GM12865 (cell line): ENCODE data around the gene NOTCH1.

Source experiments
- DNase-seq: peaks from one replicate; pipeline ENCODE4 v3.0.0; 2010; ENCODE audit warnings: low read depth
- H3K4me3 ChIP-seq: 2 replicates; pipeline ENCODE4 v1.5.1; 2011; ENCODE audit warnings: mild to moderate bottlenecking, low read depth, low read length, control low read depth
- TF ChIP-seq, protein P1 (sequence below): IDR thresholded peaks from 2 replicates; pipeline ENCODE4 v1.5.1; 2011; ENCODE audit warnings: low read length, control low read depth, low read depth, inconsistent platforms; ENCODE audit not compliant: insufficient read depth; ENCODE audit errors: missing control alignments

NOTCH1 gene

DNA sequence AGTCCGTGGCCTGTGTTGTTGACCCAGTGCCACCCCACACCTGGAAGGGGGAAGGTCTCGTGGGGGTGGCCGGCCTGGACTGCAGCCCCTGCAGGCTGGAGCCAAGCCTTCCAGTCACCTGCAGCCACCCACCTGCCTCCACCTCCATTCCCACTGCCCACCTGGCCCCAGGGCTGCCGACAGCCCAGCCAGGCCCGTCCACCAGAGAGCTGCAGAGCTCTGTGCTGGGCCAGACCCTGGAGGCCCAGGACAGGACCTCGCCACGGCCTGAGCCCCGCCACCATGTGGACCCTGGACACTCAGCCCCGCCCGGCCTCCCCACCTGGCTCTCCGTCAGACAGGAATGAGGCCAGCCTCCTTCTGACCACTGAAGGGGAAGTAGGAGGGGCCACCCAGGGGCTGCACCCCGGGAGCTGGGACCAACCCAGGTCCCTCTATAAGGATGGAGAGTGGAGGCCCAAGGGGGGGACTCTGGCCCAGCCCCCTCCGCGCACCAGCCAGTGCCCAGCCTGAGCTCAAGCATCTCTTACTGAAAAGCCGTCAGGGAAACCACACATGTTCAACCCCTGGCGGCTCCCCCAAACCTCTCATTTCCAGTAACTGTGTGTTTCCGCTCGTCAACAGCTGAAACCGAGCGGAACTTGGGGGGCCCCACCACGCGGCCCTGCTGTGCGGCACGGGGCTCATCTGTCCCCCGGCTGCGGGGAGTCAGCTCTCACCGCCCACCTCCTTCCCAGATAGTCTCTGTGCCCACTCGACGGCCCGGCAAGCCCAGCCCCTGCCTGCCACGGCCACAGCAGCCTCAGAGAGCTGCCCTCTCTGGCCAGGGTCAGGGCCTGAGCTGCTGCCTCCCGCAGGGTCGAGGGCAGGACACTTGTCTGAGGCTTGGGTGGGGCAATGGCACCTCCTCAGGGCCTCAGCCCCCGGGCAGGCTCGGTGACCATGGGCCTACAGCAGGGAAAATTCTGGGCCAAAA is 12.8 kb downstream of the NOTCH1 start:
- TF ChIP-seq, protein P1, sequence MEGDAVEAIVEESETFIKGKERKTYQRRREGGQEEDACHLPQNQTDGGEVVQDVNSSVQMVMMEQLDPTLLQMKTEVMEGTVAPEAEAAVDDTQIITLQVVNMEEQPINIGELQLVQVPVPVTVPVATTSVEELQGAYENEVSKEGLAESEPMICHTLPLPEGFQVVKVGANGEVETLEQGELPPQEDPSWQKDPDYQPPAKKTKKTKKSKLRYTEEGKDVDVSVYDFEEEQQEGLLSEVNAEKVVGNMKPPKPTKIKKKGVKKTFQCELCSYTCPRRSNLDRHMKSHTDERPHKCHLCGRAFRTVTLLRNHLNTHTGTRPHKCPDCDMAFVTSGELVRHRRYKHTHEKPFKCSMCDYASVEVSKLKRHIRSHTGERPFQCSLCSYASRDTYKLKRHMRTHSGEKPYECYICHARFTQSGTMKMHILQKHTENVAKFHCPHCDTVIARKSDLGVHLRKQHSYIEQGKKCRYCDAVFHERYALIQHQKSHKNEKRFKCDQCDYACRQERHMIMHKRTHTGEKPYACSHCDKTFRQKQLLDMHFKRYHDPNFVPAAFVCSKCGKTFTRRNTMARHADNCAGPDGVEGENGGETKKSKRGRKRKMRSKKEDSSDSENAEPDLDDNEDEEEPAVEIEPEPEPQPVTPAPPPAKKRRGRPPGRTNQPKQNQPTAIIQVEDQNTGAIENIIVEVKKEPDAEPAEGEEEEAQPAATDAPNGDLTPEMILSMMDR, result no peak
- DNase-seq, result peak; percentile 57
- no peak overlapping the region for H3K4me3 ChIP-seq

DNA sequence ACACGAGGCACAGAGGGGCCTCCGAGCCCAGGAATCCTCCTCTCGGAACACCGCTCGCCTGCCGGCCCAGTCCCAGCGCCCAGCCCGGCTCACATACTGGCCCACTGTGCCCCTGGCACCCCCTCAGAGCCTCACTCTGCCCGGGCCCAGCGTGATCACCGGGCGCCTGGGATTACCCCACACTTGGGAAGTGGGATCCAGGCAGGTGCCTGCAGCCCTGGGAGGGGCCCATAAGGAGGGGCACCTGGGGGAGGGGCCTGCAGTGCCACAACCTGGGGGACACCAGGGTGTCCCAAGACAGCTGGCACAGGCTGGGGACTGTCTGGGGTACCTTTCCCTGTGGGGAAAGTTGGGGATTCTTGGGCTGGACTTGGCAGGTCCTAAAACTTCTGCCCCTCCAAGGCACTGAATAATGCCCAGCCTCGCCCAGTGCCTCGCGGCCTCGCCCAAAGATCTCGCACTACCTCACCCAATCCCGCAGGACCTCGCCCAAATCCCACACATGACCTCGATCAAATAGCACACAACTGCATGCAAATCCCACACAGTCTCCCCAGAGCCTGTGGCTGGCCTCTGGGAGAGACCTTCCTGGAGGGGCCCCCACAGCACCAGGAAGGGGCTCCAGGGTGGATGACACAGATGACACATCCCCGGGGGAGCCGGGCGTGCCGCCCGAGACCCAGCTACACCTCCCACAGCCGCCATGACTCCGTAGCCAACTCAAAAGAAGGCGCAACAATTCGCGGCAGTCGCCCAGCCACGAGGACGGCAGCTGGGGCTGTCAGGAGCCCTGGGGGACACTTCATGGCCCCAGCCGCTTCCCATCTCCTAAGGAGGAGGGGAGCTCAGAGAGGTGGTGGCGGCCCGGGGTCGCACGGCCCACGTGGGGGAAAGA is 13.7 kb downstream of the NOTCH1 start:
- TF ChIP-seq, protein P1, result no peak
- DNase-seq, result no peak
- no peak overlapping the region for H3K4me3 ChIP-seq

GRCh38 chr9:136531186-136531903 is 14.5 kb downstream of the NOTCH1 start:
- H3K4me3 ChIP-seq, result no peak overlapping the region
- DNase-seq, result no peak
- TF ChIP-seq, protein P1, result no peak

- DNase-seq, result no peak
- H3K4me3 ChIP-seq, result no peak overlapping the region
Observed at GRCh38 chr9:136530461-136531089, 15.3 kb downstream of the NOTCH1 start.

DNA sequence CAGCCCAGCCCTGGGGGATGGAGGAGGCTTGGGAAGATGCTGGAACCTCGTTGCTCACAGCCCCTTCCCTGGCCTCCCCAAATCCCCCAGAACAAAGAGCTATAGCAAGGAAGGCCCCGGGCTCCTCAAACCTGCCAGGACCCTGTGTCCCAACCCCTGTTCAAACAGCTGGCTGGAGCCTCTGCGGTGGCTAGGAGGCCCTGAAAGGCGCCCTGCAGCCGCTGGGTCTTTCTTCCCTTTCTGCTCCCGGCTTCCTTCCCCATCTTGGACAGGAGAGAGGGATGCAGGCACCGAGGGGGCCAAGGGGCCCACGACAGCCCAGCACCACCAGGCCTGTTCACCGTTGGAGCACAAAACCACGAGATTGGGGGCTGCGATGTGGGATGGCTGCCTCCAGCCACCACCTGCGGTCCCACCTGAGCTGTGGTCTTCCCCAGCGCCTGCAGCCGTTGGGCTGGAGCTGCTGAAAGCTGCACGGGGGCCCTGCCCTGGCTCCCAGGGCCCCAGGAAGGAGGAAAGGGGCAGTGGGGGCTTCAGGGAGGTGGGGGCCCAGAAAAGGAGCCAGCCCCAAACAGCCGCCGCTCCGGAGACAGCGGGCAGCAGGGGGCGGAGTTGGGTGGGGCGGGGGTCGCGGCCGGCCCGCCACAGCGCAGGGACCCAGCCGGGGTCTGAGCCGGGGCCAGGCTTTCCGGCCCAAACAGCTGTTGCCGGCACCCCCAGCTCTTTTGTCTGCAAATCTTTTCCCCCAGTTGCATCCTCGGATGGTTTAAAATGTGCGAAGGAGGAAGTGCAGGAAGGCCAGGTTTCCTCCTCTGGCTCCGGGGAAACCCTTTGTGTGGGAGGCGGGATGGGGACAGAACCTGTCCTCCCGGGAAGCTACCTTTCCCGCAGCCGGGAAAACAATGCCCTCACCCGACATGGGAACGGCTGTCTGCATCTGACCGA is 16.1 kb downstream of the NOTCH1 start:
- DNase-seq, result no peak
- TF ChIP-seq, protein P1, result no peak

More at GRCh38 chr9:136530461-136531089, 15.3 kb downstream of the NOTCH1 start:
- TF ChIP-seq, protein P1, result no peak

More for the DNA sequence above, 16.1 kb downstream of the NOTCH1 start:
- no peak overlapping the region for H3K4me3 ChIP-seq
